Hindlimb muscle (tissue), 1 donor: Measurements from ENCODE around the gene UNC93B1. TPM values are rescaled to one million over a fixed set of nuclear protein-coding genes. Genes with fewer than 3 reads are reported as not detected.
A peak's percentile ranks its signal among the peaks of the same experiment; 100 is the strongest.

Experiments used
- DNase-seq: peaks from one replicate; pipeline ENCODE4 v3.0.0-alpha.2; 2013
- polyA plus RNA-seq: library from polyadenylated mRNA; unstranded; fragments of 120-200 nt; gene quantifications from one replicate; pipeline ENCODE4 v1.2.1, GENCODE V29; 2013; ENCODE audit not compliant: insufficient read length

Gene UNC93B1
- polyA plus RNA-seq, 1 donor, result 8.1 TPM

DNA sequence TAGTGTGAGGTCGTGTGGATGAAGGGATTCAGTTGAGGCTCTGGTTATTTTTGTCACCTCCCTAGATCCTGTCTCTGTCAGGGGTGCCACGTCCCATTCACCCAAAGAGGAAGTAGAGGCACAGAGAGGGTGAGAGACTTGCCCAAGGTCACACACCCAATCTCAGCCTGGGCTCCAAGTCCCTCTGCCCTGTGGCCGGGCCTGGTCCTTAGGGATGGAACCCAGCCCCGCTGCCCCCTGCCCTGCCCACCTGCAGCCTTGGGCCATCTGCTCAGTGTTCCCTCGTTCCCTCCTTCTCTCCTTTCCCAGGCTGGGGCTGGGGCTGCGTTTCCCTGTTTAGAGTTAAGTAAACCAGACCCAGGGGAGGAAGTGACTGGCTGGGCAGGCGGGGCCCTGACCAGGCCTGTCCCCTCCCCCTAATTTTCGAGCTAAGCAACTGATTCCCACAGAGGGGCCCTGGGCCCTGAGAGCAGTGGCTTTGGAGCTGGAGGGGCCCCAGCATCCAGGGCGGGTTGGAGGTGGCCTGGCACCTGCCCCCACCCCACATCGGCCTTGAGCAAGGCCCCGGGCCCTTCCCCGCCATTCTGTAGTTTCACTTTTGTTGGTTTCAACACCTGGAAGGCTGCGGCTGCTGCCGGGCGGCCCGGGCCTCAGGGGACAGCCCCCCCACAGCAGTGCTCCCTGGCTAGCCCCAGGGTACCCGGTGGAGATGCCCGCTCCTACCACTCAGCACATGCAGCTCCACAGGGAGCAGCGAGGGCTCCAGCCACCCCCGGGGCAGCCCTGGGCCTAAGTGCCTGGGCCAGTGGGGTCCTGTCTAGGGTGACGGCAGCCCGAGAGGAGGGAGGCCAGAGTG, 36.4 kb upstream of the UNC93B1 start:
- DNase-seq, result peak; percentile 74

DNA sequence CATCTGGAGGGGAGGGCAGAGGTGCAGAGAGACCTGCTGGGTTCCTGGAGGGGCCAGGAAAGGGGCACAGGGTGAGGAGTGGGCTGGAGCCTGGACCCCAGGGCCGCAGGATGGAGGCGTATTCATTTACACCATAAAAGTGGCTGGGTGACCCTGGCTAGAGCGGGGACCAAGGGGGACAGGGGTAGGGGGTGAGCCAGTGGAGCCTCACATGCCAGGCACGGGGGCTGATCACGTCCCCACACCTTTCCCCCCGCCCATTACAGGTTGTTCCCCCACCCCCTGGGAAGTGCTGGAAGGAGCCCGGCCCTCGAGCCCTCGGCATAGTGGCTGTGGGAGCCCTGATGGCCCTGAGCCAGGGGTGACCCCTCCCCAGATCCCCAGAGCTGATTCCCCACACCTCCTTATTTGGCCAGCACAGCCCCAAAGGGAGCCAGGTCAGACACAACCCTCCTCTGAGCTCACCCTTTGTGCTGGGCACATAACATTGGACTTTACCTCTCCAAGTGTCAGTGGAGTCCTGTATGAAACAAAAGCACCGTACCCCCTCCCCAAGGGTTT, 35.7 kb upstream of the UNC93B1 start:
- DNase-seq, result no peak

DNA sequence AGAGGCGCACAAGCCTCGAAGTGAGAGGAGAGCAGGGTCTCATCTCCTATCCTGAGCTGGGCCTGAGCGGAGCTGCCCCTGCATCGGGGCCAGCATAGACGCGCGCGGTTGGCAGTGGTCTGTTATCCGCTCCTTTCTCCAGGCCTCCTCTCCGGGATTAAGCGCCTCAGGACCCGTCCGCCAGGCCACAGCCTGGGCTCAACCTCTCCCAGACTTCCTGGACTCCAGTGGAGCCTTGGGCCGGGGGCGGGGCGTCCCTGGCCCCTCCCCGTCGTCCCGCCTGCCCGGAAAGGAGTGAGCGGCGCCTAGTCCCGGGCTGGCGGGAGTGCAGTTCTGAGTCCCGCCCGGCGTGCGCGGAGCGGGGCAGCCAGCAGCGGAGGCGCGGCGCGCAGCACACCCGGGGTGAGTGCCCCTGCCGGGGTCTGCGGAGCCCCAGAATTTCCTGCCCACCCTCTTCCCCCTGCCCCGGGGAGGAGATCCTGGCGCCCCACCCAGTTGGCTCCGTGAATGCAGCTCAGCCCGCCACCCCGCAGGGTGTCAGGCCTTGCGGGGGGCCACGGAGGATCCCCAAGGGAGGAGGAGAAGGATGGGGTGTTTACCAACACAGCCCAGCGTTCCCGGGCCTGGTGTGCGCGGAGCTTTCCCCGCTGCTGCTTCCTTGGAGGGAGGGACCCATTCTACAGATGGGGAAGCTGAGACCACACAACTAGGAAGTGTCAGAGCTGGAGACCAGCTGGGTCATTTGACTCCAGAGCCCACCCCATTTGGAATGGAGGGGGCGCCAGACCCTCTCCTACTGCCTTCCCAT, 35.0 kb upstream of the UNC93B1 start, which contains the start of gene TCIRG1:
Gene TCIRG1, plus strand, starts transcription at position 308 of the 808 bp plus-strand sequence. CDS start 2,247 bp downstream, outside the sequence.
- peak; percentile 89 for DNase-seq

DNA sequence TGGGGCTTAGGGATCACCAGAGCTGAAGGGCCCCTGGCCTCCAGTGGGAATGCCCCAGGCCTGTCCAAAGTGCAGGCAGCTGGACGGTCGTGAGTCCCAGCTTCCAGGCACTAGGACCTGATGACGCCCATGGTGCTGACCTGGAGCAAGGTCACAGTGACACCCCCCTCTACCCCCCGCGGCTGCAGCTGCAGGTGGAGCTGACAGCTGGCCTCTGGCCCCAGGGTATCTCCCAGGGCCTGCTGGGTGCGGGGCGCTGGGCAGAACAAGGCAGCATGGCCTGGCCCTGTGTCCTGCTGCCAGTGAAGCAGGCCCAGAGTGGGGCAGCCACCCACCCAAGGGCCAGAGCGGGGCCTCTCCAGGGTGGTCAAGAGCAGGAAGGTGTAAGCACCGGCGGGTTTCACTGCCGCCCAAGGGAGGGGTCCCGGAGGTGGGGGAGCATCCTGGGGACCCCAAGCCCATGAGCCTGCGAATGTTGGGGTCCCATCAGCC, 34.4 kb upstream of the UNC93B1 start:
- DNase-seq, result no peak

DNA sequence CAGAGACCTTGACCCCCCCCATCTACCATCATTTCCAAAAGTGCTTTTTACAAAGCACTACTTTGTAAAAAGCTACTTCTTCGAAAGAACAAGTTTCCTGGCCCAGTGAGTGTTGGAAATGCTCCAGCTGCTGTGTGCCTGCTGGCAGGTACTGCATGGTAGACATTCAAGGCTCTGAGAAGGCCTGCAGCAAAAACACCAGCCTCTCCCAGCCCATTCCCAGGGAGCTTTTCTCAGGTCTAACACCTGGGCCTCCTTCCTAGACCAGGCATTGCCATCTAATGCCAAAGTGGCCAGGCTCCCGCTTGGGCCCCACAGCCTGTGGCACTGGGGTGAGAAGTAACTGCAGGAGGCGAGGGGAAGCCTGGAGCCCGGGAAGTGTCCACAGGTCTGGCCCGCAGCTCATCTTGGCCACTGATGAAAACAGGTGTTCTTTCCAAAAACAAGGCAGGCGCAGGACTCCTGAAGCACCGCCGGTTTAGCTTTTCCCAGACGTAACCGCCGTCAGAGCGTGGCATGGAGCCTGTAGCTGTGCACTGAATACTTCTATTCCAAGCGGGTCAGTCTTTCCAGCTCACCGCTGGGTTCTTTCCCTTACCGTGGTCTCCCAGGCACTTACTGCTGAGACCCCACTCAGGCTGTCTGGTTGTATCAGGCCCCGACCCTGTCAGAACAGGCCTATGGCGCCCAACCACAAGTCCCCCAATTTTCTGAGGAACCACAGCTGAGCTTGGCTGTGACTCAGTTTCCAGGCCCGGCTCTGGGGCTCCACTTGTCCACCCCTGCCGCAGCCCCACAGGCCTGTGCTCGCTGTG, 33.7 kb upstream of the UNC93B1 start:
- DNase-seq, result no peak

DNA sequence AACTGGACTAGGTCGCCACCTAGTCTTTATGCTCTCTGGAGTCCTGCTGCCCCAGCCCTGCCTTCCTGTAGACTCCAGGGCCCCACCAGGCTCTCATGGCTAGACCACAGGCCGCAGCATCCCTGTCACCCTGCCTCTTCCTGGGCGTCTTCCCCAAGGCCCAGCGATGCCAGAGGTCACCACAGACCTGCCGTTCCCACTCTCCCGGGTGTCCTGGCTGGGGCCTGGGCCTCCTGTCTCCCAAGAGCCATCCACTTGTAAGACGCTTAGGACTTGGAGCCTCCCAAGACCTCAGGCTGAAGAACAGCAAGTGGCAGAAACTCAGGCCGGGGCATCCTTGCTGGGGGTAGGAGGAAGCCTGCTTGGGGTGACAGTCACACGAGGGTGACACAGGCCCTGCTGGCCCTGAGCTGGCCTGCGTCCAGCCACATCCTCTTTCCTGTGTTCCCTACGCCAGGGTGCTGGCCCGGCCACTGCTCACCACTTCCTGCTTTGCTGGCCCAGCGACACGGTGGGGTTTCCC, 32.9 kb upstream of the UNC93B1 start:
- DNase-seq, result no peak

DNA sequence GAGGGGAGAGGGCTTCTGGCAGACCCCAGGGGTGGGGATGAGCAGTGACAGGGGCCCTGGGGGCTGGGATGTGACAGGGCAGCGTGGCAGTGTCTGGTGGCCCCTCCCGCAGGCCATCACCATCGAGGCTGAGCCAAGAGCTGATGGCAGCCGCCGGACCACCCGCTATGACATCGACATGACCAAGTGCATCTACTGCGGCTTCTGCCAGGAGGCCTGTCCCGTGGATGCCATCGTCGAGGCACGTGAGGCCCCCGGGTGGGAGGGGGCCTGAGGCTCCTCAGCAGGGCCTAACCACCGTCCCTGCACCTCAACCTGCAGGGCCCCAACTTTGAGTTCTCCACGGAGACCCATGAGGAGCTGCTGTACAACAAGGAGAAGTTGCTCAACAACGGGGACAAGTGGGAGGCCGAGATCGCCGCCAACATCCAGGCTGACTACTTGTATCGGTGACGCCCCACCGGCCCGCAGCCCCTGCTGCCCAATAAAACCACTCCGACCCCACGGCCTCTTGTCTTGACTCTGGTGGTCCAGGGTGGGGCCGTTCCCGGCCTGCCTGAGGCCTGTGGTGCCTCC, 32.3 kb upstream of the UNC93B1 start:
- DNase-seq, result no peak

DNA sequence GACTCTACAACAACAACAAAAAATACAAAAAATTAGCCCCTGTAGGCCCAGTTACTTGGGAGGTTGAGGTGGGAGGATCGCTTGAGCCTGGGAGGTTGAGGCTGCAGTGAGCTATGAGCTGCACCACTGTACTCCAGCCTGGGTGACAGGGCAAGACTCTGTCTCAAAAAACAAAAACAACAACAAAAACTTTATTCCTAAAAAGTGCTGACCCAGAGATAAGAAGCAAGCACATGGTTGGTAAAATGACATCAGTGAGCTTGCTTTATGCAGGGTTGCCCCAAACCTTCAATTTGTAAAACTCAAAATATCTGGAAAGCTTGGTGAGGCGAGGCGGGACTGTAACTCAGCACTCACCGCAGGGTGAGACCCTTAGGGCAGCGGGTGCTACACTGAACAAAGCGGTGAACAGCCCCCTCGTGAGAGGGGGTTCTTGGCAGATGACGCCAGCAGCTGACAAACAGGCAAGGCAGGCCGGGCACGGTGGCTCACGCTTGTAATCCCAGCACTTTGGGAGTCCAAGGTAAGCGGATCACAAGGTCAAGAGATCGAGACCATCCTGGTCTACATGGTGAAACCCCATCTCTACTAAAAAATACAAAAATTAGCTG, 31.5 kb upstream of the UNC93B1 start:
- no peak for DNase-seq

DNA sequence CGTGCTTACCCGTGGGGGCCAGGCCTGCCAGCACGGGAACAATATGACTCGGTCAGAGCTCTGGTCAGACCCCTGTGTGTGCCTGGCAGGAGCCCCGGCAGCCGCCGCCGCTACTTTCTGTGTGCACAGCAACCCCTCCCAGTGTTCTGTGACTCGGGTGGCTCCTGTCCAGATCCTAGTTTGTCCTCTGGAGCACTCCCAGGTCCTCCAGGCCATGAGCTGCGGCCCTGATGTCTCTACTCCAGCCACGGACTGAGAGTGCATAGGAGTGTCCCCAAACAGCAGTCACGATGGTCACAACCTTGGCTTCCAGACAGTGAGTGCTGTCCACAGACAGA, 29.8 kb upstream of the UNC93B1 start:
- no peak for DNase-seq

DNA sequence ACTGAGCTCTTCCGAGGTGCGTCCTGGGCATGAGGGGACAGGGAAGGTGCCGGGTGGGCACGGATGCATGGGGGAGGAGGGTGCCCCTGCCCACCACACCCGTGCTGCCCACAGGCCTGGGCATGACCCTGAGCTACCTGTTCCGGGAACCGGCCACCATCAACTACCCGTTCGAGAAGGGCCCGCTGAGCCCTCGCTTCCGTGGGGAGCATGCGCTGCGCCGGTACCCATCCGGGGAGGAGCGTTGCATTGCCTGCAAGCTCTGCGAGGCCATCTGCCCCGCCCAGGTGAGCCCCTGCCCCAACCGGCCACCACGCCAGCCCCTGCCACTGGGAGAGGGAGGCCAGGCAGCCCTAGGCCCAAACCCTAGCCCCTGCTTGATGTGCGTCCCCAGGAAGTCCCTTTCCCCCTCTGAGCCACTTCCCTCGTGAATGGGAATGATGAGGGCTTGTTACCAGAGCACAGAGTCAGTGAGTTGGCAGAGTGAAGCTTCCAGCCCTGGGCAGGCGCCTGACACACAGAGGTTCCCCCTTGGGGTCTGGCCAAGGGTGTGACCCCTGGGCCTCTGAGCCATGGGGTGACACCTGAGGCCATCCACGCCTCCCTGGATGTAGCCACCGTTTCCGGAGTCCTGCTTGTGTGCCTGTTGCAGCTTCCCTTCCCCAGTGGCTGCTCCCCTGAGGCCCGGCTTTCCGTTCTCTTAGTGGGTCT, 29.3 kb upstream of the UNC93B1 start:
- no peak for DNase-seq

DNA sequence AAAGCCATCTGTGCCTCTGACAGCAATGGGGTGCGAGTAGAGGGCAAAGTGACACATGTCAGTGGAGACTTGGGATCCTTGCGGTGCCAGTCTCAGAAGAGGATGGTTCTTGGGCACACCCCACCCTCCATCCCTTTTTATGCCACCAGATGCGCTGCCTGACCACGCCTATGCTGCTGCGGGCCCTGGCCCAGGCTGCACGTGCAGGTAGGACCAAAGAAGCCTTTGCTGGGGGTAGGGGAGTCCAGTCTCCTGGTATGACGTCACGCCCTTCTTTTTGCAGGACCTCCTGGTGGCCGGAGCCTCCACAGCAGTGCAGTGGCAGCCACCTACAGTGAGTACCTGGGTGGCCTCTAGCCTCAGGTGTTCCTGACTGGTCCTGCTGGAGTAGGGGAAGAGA, 28.1 kb upstream of the UNC93B1 start:
- no peak for DNase-seq

DNA sequence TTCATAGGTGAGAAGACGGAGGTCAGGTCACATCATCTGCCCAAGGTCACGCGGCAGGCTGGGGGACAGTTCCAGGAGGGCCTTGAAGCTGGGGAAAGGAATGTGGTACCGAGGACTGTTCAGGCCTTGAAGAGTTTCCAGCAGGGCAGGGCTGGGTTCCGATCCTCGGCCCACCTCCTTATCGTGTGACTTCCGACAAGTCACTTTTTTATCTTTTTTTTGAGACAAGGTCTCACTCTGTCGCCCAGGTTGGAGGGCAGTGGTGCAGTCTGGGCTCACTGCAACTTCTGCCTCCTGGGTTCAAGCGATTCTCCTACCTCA, 27.2 kb upstream of the UNC93B1 start:
- DNase-seq, result no peak

DNA sequence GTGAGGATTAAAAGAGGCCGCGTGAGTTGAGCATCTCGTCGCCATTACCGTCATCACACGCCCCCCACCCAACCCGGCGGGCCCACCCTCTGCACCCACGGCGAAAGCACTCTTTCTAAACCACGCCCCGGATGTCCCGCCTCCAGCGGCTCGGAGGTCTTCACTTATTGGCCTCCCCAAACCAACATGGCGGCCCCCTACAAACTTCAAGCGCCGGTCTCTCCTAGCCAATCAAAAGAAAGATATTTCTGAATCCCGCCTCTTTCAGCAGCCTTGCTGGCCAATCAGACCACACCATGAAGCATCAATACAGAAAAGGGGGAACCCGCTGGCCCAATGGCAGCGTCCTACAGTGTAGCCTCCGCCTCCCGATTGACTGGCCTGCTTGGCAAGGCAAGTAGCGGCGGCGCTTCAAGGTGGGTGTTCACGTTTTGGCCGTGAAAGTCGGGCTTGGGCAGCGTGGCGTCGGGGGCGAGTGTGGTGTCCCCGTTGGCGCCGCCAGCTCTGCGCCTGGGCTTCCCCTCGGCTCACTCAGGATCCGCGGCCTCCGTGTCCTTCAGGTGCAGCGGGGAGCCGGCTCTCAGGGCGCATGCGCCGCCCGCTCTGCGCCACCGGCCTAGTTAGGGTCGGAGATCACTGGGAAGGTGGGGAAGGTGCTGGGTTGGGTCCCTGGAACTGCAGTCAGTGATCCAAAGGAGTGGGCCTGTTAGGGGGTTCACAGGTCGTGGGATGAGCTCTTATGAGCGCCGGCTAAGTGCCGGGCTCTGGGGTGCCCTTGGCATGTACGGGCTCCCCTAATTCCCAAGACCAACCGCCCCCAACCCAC, 26.6 kb upstream of the UNC93B1 start, which contains the start of gene NDUFS8:
Gene NDUFS8, plus strand, starts transcription at position 364 of the 826 bp plus-strand sequence. CDS start 1,471 bp downstream, outside the sequence.
- peak; percentile 97 for DNase-seq

DNA sequence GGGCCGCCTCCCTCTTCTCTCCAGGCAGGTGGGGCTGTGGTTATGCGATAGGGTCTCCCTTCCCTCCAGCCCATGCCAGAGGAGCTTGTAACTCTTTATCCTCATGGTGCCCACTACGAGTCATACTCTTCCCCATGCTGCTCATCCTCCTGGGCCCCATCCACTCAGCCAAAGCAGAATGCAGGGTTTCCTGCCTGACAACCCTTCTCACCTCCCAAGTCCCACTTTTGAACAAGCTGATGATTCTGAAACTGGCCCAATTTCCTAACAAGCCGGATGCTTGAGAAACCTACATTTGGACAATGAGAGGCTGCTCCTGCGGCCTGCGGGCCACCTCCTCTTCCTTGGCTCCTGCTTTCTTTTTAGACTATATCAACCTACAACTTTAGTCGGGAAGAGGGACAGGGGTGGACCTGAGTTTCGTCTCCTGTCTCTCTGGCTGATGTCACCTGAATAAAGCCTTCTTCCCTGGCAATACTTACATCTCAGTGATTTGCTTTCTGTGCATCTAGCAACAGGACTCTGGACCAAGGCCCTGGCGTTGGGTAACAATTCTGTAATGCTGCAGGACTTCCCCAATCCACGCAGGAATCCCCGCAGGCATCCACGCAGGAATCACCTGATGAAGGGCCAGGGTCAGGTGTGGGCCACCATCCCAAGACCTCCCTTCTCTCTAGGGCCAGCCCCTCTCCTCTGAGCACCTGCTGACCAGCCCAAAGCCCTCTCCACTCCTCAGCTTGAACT, 25.1 kb upstream of the UNC93B1 start:
- DNase-seq, result no peak

DNA sequence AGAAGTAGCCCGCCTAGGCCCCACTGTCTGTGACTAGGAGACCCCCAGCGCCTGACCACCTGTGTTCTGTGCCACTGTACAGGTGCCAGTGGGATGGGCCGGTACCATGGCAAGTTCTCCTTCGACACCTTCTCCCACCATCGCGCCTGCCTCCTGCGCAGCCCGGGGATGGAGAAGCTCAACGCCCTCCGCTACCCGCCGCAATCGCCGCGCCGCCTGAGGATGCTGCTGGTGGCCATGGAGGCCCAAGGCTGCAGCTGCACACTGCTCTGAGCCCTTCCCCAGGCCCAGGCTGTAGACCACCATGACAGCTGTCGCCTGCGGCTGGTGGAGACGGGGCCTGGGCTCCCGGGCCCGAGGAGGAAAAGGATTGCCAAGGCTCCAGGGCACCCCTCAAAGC, 23.8 kb upstream of the UNC93B1 start:
- no peak for DNase-seq

DNA sequence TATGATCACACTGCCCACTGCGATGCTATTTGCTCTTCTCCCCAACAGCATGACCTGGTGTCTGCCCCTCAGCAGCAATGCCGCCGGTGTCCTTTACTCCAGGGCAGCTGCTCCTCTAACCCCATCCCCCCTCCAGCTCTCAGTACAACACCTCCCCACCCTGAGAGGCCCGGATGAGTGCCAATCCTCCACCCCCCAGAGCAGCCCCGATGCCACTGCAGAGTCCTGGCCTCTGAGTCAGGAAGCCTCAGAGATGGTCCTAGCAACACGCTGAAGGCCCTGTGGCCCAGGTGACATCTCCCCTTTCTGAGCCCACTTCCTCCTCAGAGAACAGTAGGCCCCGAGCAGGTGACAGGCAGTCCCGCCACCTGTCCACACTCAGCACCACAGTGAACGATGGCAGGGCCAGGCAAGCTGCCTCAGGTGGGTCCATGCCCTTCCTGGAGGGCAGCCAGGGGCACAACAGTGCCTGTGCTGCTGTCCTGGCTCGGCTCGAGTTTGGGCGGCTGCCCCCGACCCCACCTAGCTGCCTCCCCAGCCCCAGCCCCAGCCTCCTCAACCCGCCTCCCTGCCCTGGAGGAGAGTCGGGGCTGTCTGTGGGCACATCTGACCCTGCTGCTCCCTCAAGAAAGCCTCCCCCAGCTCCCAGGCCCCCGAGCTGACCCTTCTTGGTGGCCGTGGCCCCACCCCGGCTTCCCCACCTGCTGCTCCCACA, 22.7 kb upstream of the UNC93B1 start:
- DNase-seq, result no peak

DNA sequence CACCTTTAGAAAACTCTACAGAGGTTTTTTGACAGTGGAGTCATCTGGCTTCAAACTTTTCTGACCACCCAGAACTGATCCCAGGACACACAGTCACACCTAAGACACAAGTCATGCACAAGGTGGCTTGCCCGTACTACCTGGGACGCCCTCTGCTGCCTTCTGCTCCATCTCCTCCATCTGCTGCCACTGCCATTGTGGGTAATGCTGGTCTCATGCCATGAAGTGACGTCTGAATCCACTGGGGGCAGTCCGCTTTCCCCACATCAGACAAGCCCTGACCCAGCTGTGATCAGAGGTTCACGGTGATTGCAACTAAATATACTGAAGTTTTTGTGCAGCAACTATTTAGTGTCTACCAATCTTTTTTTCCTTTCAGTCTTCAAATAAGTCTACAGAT, 21.1 kb upstream of the UNC93B1 start:
- no peak for DNase-seq

DNA sequence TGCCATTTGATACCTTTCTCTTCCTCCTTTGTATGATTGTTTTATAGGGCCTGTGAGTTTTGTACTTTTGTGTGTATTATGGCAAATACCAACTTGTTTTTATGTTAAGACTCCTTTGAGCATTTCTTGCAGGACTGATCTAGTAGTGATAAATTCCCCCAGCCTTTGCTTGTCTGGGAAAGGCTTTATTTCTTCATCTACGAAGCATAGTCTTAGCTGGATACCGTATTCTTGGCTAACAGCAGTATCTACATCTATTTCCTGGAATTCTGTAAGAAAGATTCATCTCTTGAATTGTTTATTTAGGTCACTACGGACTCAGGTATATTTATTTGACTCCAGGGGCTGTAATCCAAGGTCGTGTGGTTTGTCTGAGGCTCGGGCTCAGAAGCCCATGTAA, 20.6 kb upstream of the UNC93B1 start:
- DNase-seq, result no peak
